Dendritic cell treated with granulocyte-macrophage colony-stimulating factor and Interleukin-4, amounts not matched to agents 40 ng/mL and 50 ng/mL, for 4 days (primary cell): ENCODE data around the gene RBFOX1.

Experiments used
- H3K27ac Mint-ChIP-seq: one replicate; pipeline ENCODE4 v1.8.0; 2022; ENCODE audit warnings: mild to moderate bottlenecking, mixed read lengths
- H3K27me3 Mint-ChIP-seq: one replicate; pipeline ENCODE4 v1.8.0; 2022; ENCODE audit warnings: mild to moderate bottlenecking, mixed read lengths
- H3K36me3 Mint-ChIP-seq: one replicate; pipeline ENCODE4 v1.8.0; 2022; ENCODE audit warnings: low read depth, mixed read lengths
- H3K4me1 Mint-ChIP-seq: one replicate; pipeline ENCODE4 v1.8.0; 2022; ENCODE audit warnings: low read depth, mixed read lengths
- H3K4me3 Mint-ChIP-seq: one replicate; pipeline ENCODE4 v1.8.0; 2022; ENCODE audit warnings: mild to moderate bottlenecking, moderate library complexity, mixed read lengths
- H3K9me3 Mint-ChIP-seq: one replicate; pipeline ENCODE4 v1.8.0; 2022; ENCODE audit warnings: mixed read lengths
- intact Hi-C: fragments of 100-400 bp; cut with micrococcal nuclease; formaldehyde crosslinking; loops from one replicate; pipeline ENCODE4 v1.15.0; 2022

Gene RBFOX1

GRCh38 chr16:7332611-7333010 lies at the start of gene RBFOX1:
Gene RBFOX1, plus strand, starts transcription at chr16:7332845.
- Mint-ChIP-seq H3K4me3 (no peak within 1 kb of the TSS), H3K9me3 (no peaks in the 10 kb centered on the region), H3K4me1 (no peaks in the 10 kb centered on the region), H3K27ac (no peak within 1 kb of the TSS), H3K36me3 (no peaks in the 10 kb centered on the region), H3K27me3 (no peaks in the 10 kb centered on the region)
- intact Hi-C loops, result no loop called here

- no peaks in the 10 kb centered on the region for H3K36me3 Mint-ChIP-seq
- no peak overlapping the region for H3K4me3 Mint-ChIP-seq
- no peaks in the 10 kb centered on the region for H3K27me3 Mint-ChIP-seq
- H3K9me3 Mint-ChIP-seq, result no peaks in the 10 kb centered on the region
- intact Hi-C loops, result no loop called here
- no peak overlapping the region for H3K27ac Mint-ChIP-seq
- no peaks in the 10 kb centered on the region for H3K4me1 Mint-ChIP-seq
These were observed 47.9 kb upstream of the RBFOX1 start for GRCh38 chr16:7284780-7285179.

GRCh38 chr16:7285520-7285919 lies 47.1 kb upstream of the RBFOX1 start:
- Mint-ChIP-seq H3K4me3 (no peak overlapping the region), H3K9me3 (no peaks in the 10 kb centered on the region), H3K4me1 (no peaks in the 10 kb centered on the region), H3K27ac (no peak overlapping the region), H3K27me3 (no peaks in the 10 kb centered on the region), H3K36me3 (no peaks in the 10 kb centered on the region)
- intact Hi-C loops, result no loop called here

GRCh38 chr16:7289299-7289698 lies 43.3 kb upstream of the RBFOX1 start:
- Mint-ChIP-seq H3K36me3 (no peaks in the 10 kb centered on the region), H3K9me3 (no peaks in the 10 kb centered on the region), H3K4me3 (no peak overlapping the region), H3K4me1 (no peaks in the 10 kb centered on the region), H3K27ac (no peak overlapping the region), H3K27me3 (no peaks in the 10 kb centered on the region)
- intact Hi-C loops, result no loop called here

GRCh38 chr16:7290682-7291081 lies 42.0 kb upstream of the RBFOX1 start:
- H3K4me3 Mint-ChIP-seq, result no peak overlapping the region
- H3K9me3 Mint-ChIP-seq, result no peaks in the 10 kb centered on the region
- no peak overlapping the region for H3K27ac Mint-ChIP-seq
- no peaks in the 10 kb centered on the region for H3K27me3 Mint-ChIP-seq
- no peaks in the 10 kb centered on the region for H3K4me1 Mint-ChIP-seq
- intact Hi-C loops, result no loop called here
- no peaks in the 10 kb centered on the region for H3K36me3 Mint-ChIP-seq

GRCh38 chr16:7294020-7294419 lies 38.6 kb upstream of the RBFOX1 start:
- no peaks in the 10 kb centered on the region for H3K27me3 Mint-ChIP-seq
- intact Hi-C loops, result no loop called here
- no peak overlapping the region for H3K4me3 Mint-ChIP-seq
- no peaks in the 10 kb centered on the region for H3K9me3 Mint-ChIP-seq
- no peaks in the 10 kb centered on the region for H3K36me3 Mint-ChIP-seq
- no peaks in the 10 kb centered on the region for H3K4me1 Mint-ChIP-seq
- no peak overlapping the region for H3K27ac Mint-ChIP-seq

- H3K9me3 Mint-ChIP-seq, result no peaks in the 10 kb centered on the region
- H3K36me3 Mint-ChIP-seq, result no peaks in the 10 kb centered on the region
- no peaks in the 10 kb centered on the region for H3K4me1 Mint-ChIP-seq
- H3K4me3 Mint-ChIP-seq, result no peak overlapping the region
- no peak overlapping the region for H3K27ac Mint-ChIP-seq
- intact Hi-C loops, result no loop called here
- H3K27me3 Mint-ChIP-seq, result peaks cover 43% of the 10 kb centered on the region
These were observed 29.5 kb upstream of the RBFOX1 start for GRCh38 chr16:7303052-7303610.

- intact Hi-C loops, result no loop called here
- Mint-ChIP-seq H3K36me3 (no peaks in the 10 kb centered on the region), H3K9me3 (no peaks in the 10 kb centered on the region), H3K27me3 (peaks cover 43% of the 10 kb centered on the region), H3K4me1 (no peaks in the 10 kb centered on the region), H3K4me3 (no peak overlapping the region), H3K27ac (no peak overlapping the region)
These were observed 28.9 kb upstream of the RBFOX1 start for GRCh38 chr16:7303660-7304200.

GRCh38 chr16:7304279-7304678 lies 28.4 kb upstream of the RBFOX1 start:
- peaks cover 43% of the 10 kb centered on the region for H3K27me3 Mint-ChIP-seq
- no peaks in the 10 kb centered on the region for H3K4me1 Mint-ChIP-seq
- H3K9me3 Mint-ChIP-seq, result no peaks in the 10 kb centered on the region
- no peaks in the 10 kb centered on the region for H3K36me3 Mint-ChIP-seq
- H3K4me3 Mint-ChIP-seq, result no peak overlapping the region
- no peak overlapping the region for H3K27ac Mint-ChIP-seq
- intact Hi-C loops, result no loop called here

- Mint-ChIP-seq H3K9me3 (no peaks in the 10 kb centered on the region), H3K4me1 (no peaks in the 10 kb centered on the region), H3K27me3 (peaks cover 43% of the 10 kb centered on the region), H3K27ac (no peak overlapping the region), H3K4me3 (no peak overlapping the region), H3K36me3 (no peaks in the 10 kb centered on the region)
- intact Hi-C loops, result no loop called here
These were observed 27.7 kb upstream of the RBFOX1 start for GRCh38 chr16:7304958-7305357.

- intact Hi-C loops, result no loop called here
- no peaks in the 10 kb centered on the region for H3K9me3 Mint-ChIP-seq
- peaks cover 9% of the 10 kb centered on the region for H3K27me3 Mint-ChIP-seq
- H3K27ac Mint-ChIP-seq, result no peak overlapping the region
- H3K36me3 Mint-ChIP-seq, result no peaks in the 10 kb centered on the region
- H3K4me1 Mint-ChIP-seq, result no peaks in the 10 kb centered on the region
- H3K4me3 Mint-ChIP-seq, result no peak overlapping the region
These were observed 19.5 kb upstream of the RBFOX1 start for GRCh38 chr16:7313170-7313569.

- no peaks in the 10 kb centered on the region for H3K36me3 Mint-ChIP-seq
- intact Hi-C loops, result no loop called here
- no peak overlapping the region for H3K27ac Mint-ChIP-seq
- H3K27me3 Mint-ChIP-seq, result peaks cover 9% of the 10 kb centered on the region
- no peaks in the 10 kb centered on the region for H3K4me1 Mint-ChIP-seq
- H3K4me3 Mint-ChIP-seq, result no peak overlapping the region
- no peaks in the 10 kb centered on the region for H3K9me3 Mint-ChIP-seq
These were observed 18.5 kb upstream of the RBFOX1 start for GRCh38 chr16:7314163-7314562.

GRCh38 chr16:7315813-7316212 lies 16.8 kb upstream of the RBFOX1 start:
- no peaks in the 10 kb centered on the region for H3K4me1 Mint-ChIP-seq
- peaks cover 9% of the 10 kb centered on the region for H3K27me3 Mint-ChIP-seq
- H3K27ac Mint-ChIP-seq, result no peak overlapping the region
- no peaks in the 10 kb centered on the region for H3K9me3 Mint-ChIP-seq
- intact Hi-C loops, result no loop called here
- no peak overlapping the region for H3K4me3 Mint-ChIP-seq
- no peaks in the 10 kb centered on the region for H3K36me3 Mint-ChIP-seq

- H3K4me1 Mint-ChIP-seq, result no peaks in the 10 kb centered on the region
- H3K27me3 Mint-ChIP-seq, result peaks cover 9% of the 10 kb centered on the region
These were observed 16.3 kb upstream of the RBFOX1 start for GRCh38 chr16:7316281-7316888.

GRCh38 chr16:7317982-7318381 lies 14.7 kb upstream of the RBFOX1 start:
- intact Hi-C loops, result no loop called here
- peaks cover 9% of the 10 kb centered on the region for H3K27me3 Mint-ChIP-seq
- no peak overlapping the region for H3K4me3 Mint-ChIP-seq
- no peak overlapping the region for H3K27ac Mint-ChIP-seq
- no peaks in the 10 kb centered on the region for H3K36me3 Mint-ChIP-seq
- H3K4me1 Mint-ChIP-seq, result no peaks in the 10 kb centered on the region
- H3K9me3 Mint-ChIP-seq, result no peaks in the 10 kb centered on the region

More at GRCh38 chr16:7316281-7316888, 16.3 kb upstream of the RBFOX1 start:
- no peaks in the 10 kb centered on the region for H3K9me3 Mint-ChIP-seq
- no peaks in the 10 kb centered on the region for H3K36me3 Mint-ChIP-seq
- intact Hi-C loops, result no loop called here
- no peak overlapping the region for H3K27ac Mint-ChIP-seq
- H3K4me3 Mint-ChIP-seq, result no peak overlapping the region
